Naive thymus-derived CD8-positive, alpha-beta T cell (primary cell): ENCODE data around the gene RARA. TPM values are rescaled to one million over a fixed set of nuclear protein-coding genes. Genes with fewer than 3 reads are reported as not detected.

ENCODE experiments used
- ATAC-seq, 2 donors: fragments of 150-1000 bp; cut with Tn5 transposase in 1 of 2; sonication (Bioruptor Pico), chemical (Tn5 transposase) in 1 of 2; 1 replicate in 1 of 2; 2 replicates in 1 of 2; pipeline ENCODE4 v1.10.0; 2021; ENCODE audit warnings: mild to moderate bottlenecking in 2 of 2, moderate library complexity in 2 of 2
- POLR2A ChIA-PET: fragments of 350-600 bp; sonication (Branson Sonifier 250); formaldehyde crosslinking; loops from one replicate; lab custom pipeline; 2021; ENCODE audit warnings: antibody characterized with exemption; lab: Charles Lee
- DNase-seq, 10 donors: peaks; one replicate each; pipeline versions ENCODE4 v3.0.0 to v3.0.0-alpha.2; 2020 to 2022
- H3K27ac Mint-ChIP-seq, 10 donors: one replicate each; pipeline ENCODE4 v1.8.0; 2020 to 2022; ENCODE audit warnings: mild to moderate bottlenecking in 10 of 10, mixed read lengths in 10 of 10, moderate library complexity in 4 of 10, inconsistent platforms in 1 of 10
- H3K27me3 Mint-ChIP-seq, 5 donors: one replicate each; pipeline ENCODE4 v1.8.0; 2021 to 2022; ENCODE audit warnings: mixed read lengths in 5 of 5
- H3K36me3 Mint-ChIP-seq, 3 donors: one replicate each; pipeline ENCODE4 v1.8.0; 2020 to 2022; ENCODE audit warnings: mixed read lengths in 3 of 3, mild to moderate bottlenecking in 2 of 3, inconsistent platforms in 1 of 3
- H3K4me1 Mint-ChIP-seq, 4 donors: one replicate each; pipeline ENCODE4 v1.8.0; 2021 to 2022; ENCODE audit warnings: mixed read lengths in 4 of 4
- H3K4me3 Mint-ChIP-seq, 10 donors: one replicate each; pipeline ENCODE4 v1.8.0; 2020 to 2022; ENCODE audit warnings: mild to moderate bottlenecking in 10 of 10, mixed read lengths in 10 of 10, moderate library complexity in 6 of 10, inconsistent platforms in 1 of 10
- H3K9me3 Mint-ChIP-seq, 9 donors: one replicate each; pipeline ENCODE4 v1.8.0; 2020 to 2022; ENCODE audit warnings: mixed read lengths in 9 of 9, mild to moderate bottlenecking in 3 of 9, inconsistent platforms in 1 of 9, moderate library complexity in 1 of 9
- polyA plus RNA-seq, 3 donors: library from polyadenylated mRNA; unstranded; fragments of 300-500 nt; fragmentation: Illumina TruSeq; gene quantifications; one replicate each; pipeline ENCODE4 v1.2.3, GENCODE V29; 2021
- total RNA-seq, 8 experiments: library from RNA in 2 of 8; stranded (reverse) in 2 of 8; gene quantifications; one replicate each; pipeline ENCODE4 v1.2.3 and lab custom pipeline; 2021 to 2026

RARA gene
- total RNA-seq: 10 to 100 TPM; 39.2 to 39.9 TPM
- polyA plus RNA-seq: 10 to 100 TPM in 1 of 3 donors, 1 to 10 TPM in 2; 7.2 to 12.4 (median 9.0) TPM
- total RNA-seq (lab: John Stamatoyannopoulos, UW): 57.9 to 128 (median 81.0) reads per million in 6 experiments

- DNase-seq: peak in 4 of 10 donors; percentile 36 to 64 (median 42)
- POLR2A ChIA-PET: interaction anchor here (0.6 to 28.1 kb wide), 8 partner anchors 17 to 1339 kb away, joined by 3 to 458 read pairs (median 6); no protein-coding TSS in a partner anchor
- H3K27ac Mint-ChIP-seq: peak within 1 kb of the TSS in 4 of 10 donors; percentile 12 to 91 (median 76)
- peaks cover 2 to 27% (median 5%) of the 10 kb centered on the region in 4 donors for H3K4me1 Mint-ChIP-seq
- ATAC-seq: peak; percentile 48 to 51
- H3K27me3 Mint-ChIP-seq: no peaks in the 10 kb centered on the region
- no peaks in the 10 kb centered on the region for H3K9me3 Mint-ChIP-seq
- H3K4me3 Mint-ChIP-seq: no peak within 1 kb of the TSS
- H3K36me3 Mint-ChIP-seq: no peaks in the 10 kb centered on the region
Measured at GRCh38 chr17:40309031-40309948, at the start of gene RARA. TSS of gene RARA (plus strand) at chr17:40309180. CDS start at chr17:40331219, 22,039 bp downstream.

- Mint-ChIP-seq H3K4me3 (no peak overlapping the region), H3K27me3 (no peaks in the 10 kb centered on the region), H3K4me1 (peaks cover 0 to 7% (median 1%) of the 10 kb centered on the region in 4 donors), H3K9me3 (no peaks in the 10 kb centered on the region), H3K36me3 (peaks cover 0 to 76% (median 21%) of the 10 kb centered on the region in 3 donors), H3K27ac (peak overlapping the region in 1 of 10 donors; percentile 37)
- DNase-seq: no peak
- no peak for ATAC-seq
- POLR2A ChIA-PET: interaction anchor here (1.2 to 1.4 kb wide), 2 partner anchors 11 to 68 kb away, joined by 3 read pairs; no protein-coding TSS in a partner anchor
Measured at GRCh38 chr17:40259505-40259904, 49.5 kb upstream of the RARA start.

- Mint-ChIP-seq H3K27me3 (no peaks in the 10 kb centered on the region), H3K4me1 (peaks cover 0 to 6% (median 1%) of the 10 kb centered on the region in 4 donors)
- POLR2A ChIA-PET: no interaction called here
Measured at GRCh38 chr17:40260528-40260927, 48.5 kb upstream of the RARA start.

GRCh38 chr17:40264458-40265185 is 44.4 kb upstream of the RARA start:
- Mint-ChIP-seq H3K4me3 (no peak overlapping the region), H3K36me3 (peaks cover 0 to 46% (median 5%) of the 10 kb centered on the region in 3 donors), H3K4me1 (peaks cover 0 to 3% (median 0%) of the 10 kb centered on the region in 4 donors), H3K27ac (peak overlapping the region in 1 of 10 donors; percentile 38), H3K27me3 (no peaks in the 10 kb centered on the region), H3K9me3 (no peaks in the 10 kb centered on the region)
- ATAC-seq: no peak
- DNase-seq: no peak
- POLR2A ChIA-PET: no interaction called here

More at GRCh38 chr17:40260528-40260927, 48.5 kb upstream of the RARA start:
- H3K4me3 Mint-ChIP-seq: no peak overlapping the region
- H3K27ac Mint-ChIP-seq: peak overlapping the region in 1 of 10 donors; percentile 20
- no peak for ATAC-seq
- H3K9me3 Mint-ChIP-seq: no peaks in the 10 kb centered on the region
- H3K36me3 Mint-ChIP-seq: peaks cover 0 to 76% (median 21%) of the 10 kb centered on the region in 3 donors
- DNase-seq: no peak

- ATAC-seq (no peak), DNase-seq (no peak)
- Mint-ChIP-seq H3K27me3 (no peaks in the 10 kb centered on the region), H3K4me1 (peaks cover 0 to 3% (median 0%) of the 10 kb centered on the region in 4 donors), H3K4me3 (no peak overlapping the region), H3K9me3 (no peaks in the 10 kb centered on the region), H3K36me3 (peaks cover 0 to 46% (median 5%) of the 10 kb centered on the region in 3 donors), H3K27ac (no peak overlapping the region)
- POLR2A ChIA-PET: no interaction called here
Measured at GRCh38 chr17:40265337-40265736, 43.6 kb upstream of the RARA start.

- Mint-ChIP-seq H3K4me3 (no peak overlapping the region), H3K9me3 (no peaks in the 10 kb centered on the region), H3K4me1 (peaks cover 0 to 3% (median 0%) of the 10 kb centered on the region in 4 donors), H3K27me3 (no peaks in the 10 kb centered on the region), H3K36me3 (peaks cover 0 to 46% (median 3%) of the 10 kb centered on the region in 3 donors), H3K27ac (no peak overlapping the region)
- DNase-seq (no peak), ATAC-seq (no peak)
- POLR2A ChIA-PET: no interaction called here
Measured at GRCh38 chr17:40266882-40267281, 42.1 kb upstream of the RARA start.

- ATAC-seq (no peak), DNase-seq (no peak)
- no peaks in the 10 kb centered on the region for H3K27me3 Mint-ChIP-seq
- no peak overlapping the region for H3K4me3 Mint-ChIP-seq
- H3K27ac Mint-ChIP-seq: peak overlapping the region in 1 of 10 donors; percentile 4
- H3K36me3 Mint-ChIP-seq: peaks cover 0 to 43% (median 0%) of the 10 kb centered on the region in 3 donors
- POLR2A ChIA-PET: no interaction called here
- H3K4me1 Mint-ChIP-seq: peaks cover 0 to 1% (median 0%) of the 10 kb centered on the region in 4 donors
- no peaks in the 10 kb centered on the region for H3K9me3 Mint-ChIP-seq
Measured at GRCh38 chr17:40268141-40268712, 40.8 kb upstream of the RARA start.

- no peak overlapping the region for H3K4me3 Mint-ChIP-seq
- peaks cover 0 to 77% (median 22%) of the 10 kb centered on the region in 3 donors for H3K36me3 Mint-ChIP-seq
- H3K27me3 Mint-ChIP-seq: no peaks in the 10 kb centered on the region
- POLR2A ChIA-PET: no interaction called here
- H3K27ac Mint-ChIP-seq: peak overlapping the region in 4 of 10 donors; percentile 13 to 82 (median 25)
- ATAC-seq (no peak), DNase-seq (no peak)
- H3K4me1 Mint-ChIP-seq: peaks cover 0 to 12% (median 1%) of the 10 kb centered on the region in 4 donors
- H3K9me3 Mint-ChIP-seq: no peaks in the 10 kb centered on the region
Measured at GRCh38 chr17:40278414-40278813, 30.6 kb upstream of the RARA start.

GRCh38 chr17:40279402-40279801 is 29.6 kb upstream of the RARA start:
- DNase-seq (no peak), ATAC-seq (no peak)
- Mint-ChIP-seq H3K9me3 (no peaks in the 10 kb centered on the region), H3K4me1 (peaks cover 3 to 22% (median 6%) of the 10 kb centered on the region in 4 donors), H3K4me3 (no peak overlapping the region), H3K36me3 (peaks cover 0 to 69% (median 19%) of the 10 kb centered on the region in 3 donors), H3K27ac (peak overlapping the region in 3 of 10 donors; percentile 5 to 58 (median 19)), H3K27me3 (no peaks in the 10 kb centered on the region)
- POLR2A ChIA-PET: no interaction called here

GRCh38 chr17:40281663-40282062 is 27.3 kb upstream of the RARA start:
- Mint-ChIP-seq H3K4me3 (no peak overlapping the region), H3K9me3 (no peaks in the 10 kb centered on the region), H3K27ac (peak overlapping the region in 3 of 10 donors; percentile 11 to 51 (median 39)), H3K27me3 (no peaks in the 10 kb centered on the region), H3K36me3 (peaks cover 0 to 50% (median 18%) of the 10 kb centered on the region in 3 donors), H3K4me1 (peaks cover 3 to 16% (median 6%) of the 10 kb centered on the region in 4 donors)
- DNase-seq: no peak
- POLR2A ChIA-PET: interaction anchor here (0.5 to 1.5 kb wide), 4 partner anchors 8 to 66 kb away, joined by 3 to 5 read pairs (median 3); no protein-coding TSS in a partner anchor
- no peak for ATAC-seq

GRCh38 chr17:40283662-40284061 is 25.3 kb upstream of the RARA start:
- Mint-ChIP-seq H3K27ac (peak overlapping the region in 9 of 10 donors; percentile 10 to 75 (median 54)), H3K27me3 (no peaks in the 10 kb centered on the region), H3K9me3 (no peaks in the 10 kb centered on the region), H3K36me3 (peaks cover 0 to 30% (median 5%) of the 10 kb centered on the region in 3 donors), H3K4me3 (peak overlapping the region in 2 of 10 donors; percentile 17 to 49), H3K4me1 (peaks cover 10 to 28% (median 18%) of the 10 kb centered on the region in 4 donors)
- POLR2A ChIA-PET: interaction anchor here (0.7 kb wide), 1 partner anchor 415 kb away, joined by 3 read pairs; no protein-coding TSS in a partner anchor
- peak in 2 of 10 donors; percentile 6 to 11 for DNase-seq
- ATAC-seq: no peak
